NCI-H226 (cell line): Measurements from ENCODE around the gene NEAT1.
"Not testable (repeated sequence)": the region's sequence is repeated elsewhere in the genome, so short reads cannot be mapped to it uniquely, and the experiment has no call there.

Experiments
- DNase-seq: peaks from one replicate; pipeline ENCODE4 v3.0.0-alpha.2; 2015

The NEAT1 gene

GRCh38 chr11:65456418-65456817, 33.8 kb downstream of the NEAT1 start:
- DNase-seq: no peak

DNA sequence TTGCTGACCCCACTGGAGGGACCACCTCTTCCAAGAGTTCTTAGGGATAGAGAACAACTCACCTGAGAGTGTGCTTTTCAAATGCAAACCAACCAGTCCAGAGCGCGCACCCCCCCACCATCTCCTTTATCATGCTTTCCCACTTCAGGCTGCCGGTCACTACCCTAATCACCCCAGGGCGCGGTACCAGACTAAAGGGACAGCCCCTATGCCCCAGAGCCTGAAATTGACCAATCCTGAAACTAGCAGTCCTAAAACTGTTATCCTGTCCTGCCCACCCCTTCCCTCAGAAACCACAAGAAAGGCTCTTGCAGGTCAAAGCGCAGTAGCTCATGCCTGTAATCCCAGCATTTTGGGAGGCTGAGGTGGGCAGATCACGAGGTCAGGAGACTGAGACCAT, 37.0 kb downstream of the NEAT1 start:
- no peak for DNase-seq

- DNase-seq: not testable (repeated sequence)
These were observed 42.9 kb downstream of the NEAT1 start for GRCh38 chr11:65465471-65465870.

DNA sequence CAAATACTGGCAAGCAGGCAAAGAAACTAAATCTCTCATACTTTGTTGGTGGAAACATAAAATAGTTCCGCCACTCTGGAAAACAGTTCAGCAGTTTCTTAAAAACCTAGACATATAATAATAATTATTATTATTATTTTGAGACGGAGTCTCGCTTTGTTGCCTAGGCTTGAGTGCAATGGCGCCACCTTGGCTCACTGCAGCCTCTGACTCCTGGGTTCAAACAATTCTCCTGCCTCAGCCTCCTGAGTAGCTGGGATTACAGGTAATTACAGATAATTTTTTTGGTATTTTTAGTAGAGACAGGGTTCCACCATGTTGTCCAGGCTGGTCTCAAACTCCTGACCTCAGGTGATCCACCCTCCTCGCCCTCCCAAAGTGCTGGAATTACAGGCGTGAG, 44.7 kb downstream of the NEAT1 start:
- DNase-seq: not testable (repeated sequence)

DNA sequence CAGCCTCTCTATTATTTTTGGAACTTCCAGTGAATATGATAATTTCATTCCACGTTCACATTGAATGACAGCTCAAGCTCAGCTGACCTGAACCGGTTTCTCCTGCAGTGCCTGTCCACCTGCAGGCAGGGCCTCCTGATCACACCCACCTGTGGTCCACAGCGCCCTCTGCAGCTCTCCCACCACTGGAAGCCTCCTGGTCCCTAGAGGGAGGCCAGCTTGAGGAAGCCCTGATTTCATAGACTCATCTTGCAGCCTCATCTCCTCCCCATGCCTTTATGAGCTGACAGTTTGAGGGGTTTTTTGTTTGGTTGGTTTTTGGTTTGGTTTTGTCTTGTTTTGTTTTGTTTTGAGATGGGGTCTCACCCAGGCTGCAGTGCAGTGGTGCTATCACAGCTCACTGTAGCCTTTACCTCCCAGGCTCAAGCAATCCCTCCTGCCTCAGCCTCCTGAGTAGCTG, 46.3 kb downstream of the NEAT1 start:
- DNase-seq: peak; percentile 46

- no peak for DNase-seq
These were observed 47.9 kb downstream of the NEAT1 start for GRCh38 chr11:65470433-65471049.

- DNase-seq: peak; percentile 62
These were observed 48.9 kb downstream of the NEAT1 start for GRCh38 chr11:65471447-65471891.

DNA sequence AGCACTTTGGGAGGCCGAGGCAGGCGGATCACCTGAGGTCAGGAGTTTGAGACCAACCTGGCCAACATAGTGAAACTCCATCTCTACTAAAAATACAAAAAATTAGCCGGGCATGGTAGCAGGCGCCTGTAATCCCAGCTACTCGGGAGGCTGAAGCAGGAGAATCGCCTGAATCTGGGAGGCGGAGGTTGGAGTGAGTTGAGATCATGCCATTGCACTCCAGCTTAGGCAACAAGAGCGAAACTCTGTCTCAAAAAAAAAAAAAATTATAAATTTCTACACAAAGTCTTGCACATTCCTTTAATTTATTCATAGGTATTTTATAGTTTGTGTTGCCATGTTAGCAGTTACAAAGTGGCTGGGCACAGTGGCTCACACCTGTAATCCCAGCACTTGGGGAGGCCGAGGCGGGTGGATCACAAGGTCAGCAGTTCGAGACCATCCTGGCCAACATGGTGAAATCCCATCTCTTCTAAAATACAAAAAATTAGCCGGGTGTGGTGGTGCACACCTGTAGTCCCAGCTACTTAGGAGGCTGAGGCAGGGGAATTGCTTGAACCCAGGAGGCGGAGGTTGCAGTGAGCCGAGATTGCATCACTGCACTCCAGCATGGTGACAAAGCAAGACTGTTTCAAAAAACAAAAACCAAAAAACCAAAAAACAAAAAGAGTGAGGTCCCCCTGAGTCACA, 50.1 kb downstream of the NEAT1 start:
- DNase-seq: not testable (repeated sequence)

DNA sequence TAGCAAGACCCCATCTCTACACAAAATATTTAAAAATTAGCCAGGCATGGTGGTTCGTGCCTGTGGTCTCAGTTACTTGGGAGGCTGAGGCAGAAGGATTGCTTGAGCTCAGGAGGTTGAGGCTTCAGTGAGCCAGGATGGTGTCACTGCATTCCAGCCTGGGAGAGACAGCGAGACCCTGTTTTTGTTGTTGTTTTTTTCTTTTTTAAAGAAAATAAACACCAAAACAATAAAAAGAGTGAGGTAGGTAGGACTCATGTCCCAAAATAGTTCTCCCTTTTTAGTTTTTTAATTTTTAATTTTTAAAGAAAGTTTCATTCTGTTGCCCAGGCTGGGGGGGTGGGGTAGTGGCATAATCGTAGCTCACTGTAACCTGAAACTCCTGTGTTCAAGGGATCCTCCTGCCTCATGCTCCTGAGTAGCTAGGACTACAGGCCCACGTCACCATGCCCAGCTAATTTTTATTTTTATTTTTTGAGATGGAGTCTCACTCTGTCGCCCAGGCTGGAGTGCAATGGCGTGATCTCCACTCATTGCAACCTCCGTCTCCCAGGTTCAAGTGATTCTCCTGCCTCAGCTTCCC, 50.8 kb downstream of the NEAT1 start:
- DNase-seq: no peak

DNA sequence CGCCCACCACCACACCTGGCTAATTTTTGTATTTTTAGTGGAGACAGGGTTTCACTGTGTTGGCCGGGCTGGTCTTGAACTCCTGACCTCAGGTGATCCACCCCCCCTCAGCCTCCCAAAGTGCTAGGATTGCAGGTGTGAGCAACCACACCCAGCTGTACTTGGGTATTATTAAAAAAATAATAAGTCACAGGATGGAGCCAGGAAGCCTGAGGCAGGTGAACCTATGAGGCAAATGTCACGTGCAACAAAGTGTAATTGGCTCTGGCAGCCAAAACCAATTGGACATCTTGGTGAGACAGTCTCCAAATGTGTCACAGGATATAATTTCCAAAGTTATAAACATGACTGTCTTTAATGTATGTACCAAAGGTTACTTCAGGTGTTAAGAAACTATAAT, 52.3 kb downstream of the NEAT1 start:
- no peak for DNase-seq

GRCh38 chr11:65476632-65477148, 54.1 kb downstream of the NEAT1 start:
- no peak for DNase-seq

DNA sequence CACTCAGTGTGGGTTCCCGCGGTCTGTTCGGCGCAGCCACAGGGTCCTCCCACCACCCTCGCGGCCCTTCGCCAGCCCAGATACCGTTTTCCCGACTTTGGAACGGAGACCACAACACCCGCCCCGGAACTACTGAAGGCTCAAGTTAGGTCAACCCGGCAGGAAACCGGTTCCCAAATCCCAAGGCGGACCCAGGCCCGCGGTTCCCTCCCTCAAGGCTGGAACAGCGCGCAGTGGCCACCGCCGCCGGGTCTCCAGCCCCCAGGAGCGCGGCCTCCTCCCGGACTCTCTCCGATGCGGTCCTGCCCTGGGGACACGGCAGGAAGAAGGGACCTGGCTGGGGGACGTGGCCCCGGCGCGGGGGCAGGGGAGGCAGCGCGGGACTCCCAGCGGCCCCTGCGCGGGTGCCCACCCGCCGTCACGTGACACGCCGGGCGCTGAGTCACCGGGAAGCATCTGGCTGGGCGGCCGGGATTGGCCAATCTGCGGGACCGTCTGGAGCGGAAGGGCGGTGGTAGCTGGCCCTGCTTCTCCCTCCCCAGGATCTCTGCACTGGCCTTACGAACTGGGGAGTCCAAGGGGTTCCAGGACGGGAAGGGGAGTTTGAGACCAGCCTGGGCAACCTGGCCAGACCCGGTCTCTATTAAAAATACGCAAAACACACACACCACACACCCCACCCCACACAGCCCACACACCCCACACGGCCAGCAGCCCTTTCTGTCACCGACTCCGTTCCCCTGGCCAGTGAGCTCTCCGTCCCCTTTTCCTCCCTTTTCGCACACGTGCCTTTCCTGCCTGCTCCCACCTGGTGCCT, 54.8 kb downstream of the NEAT1 start:
- DNase-seq: peak; percentile 97

DNA sequence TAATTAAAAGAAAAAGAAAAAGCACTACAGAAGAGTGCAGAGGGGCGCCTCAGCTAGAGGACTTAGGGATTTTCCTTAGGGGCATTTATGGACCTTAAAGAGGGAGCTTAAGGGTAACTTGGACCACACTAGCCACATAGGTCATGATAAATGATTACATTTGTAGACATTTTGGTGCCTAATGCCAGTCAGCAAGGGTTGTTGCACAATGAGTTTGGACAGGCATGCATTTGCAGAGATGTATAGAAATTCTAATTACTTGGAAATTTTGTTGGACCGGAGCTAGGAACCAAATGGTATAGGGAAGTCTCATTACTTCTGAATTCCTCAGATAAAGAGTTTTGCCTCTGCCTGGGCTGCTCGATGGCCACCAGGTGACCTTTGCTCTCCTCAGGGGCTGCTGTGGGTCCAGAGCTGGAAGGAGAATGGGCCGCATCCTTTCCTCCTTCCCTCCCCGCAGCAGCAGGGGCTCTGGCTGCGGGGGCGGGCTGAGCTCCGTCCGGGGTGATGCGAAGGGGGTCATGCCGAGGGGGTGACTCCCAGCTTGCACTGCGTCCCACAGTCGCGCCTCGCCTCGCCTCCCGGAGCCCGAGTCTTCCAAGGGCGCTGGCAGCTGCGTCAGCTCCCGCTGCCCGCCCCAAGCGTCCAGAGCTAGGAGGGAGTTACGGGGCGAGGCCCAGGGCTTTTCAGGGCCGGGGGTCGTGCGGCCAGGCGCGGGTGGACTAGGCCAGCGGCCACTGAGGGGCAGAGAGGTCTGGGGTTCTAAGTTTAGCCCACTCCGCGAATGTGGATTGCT, 56.0 kb downstream of the NEAT1 start:
- peak; percentile 60 for DNase-seq

DNA sequence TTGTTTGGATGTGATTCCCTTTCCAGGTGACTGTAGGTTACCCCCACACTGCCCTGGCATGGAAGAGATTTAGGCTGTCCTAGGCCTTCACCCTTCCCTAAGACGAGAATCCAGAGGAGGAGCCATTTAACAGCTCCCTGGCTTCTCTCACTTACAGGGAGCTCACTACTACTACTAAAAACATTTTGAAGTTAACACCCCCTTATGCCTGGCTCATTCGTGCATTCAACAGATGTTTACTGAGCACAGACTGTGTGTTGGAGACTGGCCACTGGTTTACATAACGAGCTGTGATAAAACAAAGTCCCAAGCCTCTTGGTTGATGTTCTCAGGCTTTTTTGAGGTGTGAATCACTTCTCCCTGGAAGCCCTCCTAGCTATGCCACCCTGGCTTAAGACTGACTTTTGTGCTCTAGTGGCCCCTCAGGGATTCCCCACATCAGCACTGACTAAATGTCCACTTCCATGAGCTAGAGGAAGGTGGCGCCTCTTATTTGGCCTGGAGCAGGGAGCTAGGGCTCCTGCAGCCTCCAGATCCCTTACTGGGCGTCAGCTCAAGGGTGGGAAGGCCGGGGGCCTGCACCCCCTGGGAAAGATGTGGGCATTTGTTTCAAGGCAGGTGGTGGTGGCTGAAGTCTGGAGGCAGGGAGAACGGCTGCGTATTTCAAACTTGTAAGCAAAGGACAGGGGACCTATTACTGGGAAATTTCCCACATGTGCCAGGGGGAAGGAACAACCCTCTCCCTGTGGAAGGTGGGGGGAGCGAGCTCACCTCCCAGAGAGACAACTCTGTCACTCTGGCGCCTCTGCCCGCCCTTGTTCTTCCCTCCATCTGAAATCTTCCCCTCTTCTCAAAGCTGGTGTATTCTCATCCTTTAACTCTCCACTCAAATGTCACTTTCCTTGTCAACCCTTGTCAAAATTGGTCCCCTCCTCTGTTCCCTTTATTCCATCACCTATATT, 56.9 kb downstream of the NEAT1 start:
- peak; percentile 78 for DNase-seq

DNA sequence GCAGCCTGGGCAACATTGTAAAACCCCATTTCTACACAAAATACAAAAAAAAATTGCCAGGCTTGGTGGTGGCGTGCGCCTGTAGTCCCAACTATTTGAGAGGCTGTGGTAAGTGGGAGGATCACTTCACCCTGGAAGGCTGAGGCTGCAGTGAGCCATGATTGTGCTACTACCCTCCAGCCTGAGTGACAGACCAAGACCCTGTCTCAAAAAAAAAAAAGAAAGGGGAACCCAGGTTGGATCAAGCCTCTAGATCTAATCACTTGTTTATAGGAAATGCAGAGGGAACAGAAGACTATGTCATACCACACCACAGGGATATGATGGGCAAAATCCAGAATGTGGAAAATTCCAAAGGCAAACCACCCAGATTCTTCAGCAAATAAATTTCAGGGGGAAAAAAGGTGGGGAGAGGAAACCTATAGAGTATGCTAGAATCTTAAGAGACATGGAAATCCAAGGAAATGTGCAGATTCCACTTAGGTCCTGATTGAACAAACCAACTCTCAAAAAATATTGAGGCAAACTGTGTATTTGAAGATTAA, 59.8 kb downstream of the NEAT1 start:
- no peak for DNase-seq

GRCh38 chr11:65485920-65486219, 63.3 kb downstream of the NEAT1 start:
- DNase-seq: no peak

GRCh38 chr11:65486570-65487466, 64.2 kb downstream of the NEAT1 start:
- no peak for DNase-seq

DNA sequence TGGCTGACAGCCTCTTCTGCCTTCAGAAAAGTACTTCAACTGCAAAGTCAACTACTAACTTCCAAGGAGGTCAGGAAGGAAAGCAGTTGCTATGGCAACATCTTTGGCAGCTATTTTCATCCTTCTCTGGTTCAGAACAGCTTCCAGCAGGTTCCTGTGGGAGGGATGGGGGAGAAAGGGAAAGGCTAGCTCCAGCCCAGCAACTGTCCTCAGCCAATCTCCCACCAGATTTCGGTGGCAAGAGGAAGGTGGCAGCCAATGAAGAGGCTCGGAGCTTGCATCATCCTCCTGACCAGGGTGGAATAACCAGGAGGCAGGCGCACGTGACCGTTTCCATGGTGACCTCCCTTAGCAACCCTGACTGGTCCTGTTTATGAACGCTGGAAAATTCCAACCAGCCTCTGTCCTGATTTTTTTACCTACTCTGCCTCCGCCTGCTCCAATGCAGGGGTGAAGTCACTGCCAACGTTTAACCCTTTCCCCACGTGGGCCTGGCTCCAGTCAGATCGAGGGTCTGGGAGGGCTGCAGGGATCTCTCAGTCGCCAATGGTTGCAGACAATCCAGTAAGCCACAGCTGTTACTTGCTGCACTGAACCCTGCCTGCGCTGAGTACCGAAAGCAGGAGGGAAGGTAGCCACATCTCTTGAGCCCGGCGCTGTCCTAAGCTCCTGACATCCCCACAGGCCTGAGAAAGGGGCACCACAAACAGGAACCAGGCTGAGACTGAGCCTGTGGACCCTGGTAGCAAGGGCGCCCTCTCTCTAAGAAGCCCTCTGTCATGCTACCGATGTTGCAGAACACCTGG, 65.1 kb downstream of the NEAT1 start:
- peak; percentile 100 for DNase-seq
